ENCODE data around the gene DCBLD1.

DNA sequence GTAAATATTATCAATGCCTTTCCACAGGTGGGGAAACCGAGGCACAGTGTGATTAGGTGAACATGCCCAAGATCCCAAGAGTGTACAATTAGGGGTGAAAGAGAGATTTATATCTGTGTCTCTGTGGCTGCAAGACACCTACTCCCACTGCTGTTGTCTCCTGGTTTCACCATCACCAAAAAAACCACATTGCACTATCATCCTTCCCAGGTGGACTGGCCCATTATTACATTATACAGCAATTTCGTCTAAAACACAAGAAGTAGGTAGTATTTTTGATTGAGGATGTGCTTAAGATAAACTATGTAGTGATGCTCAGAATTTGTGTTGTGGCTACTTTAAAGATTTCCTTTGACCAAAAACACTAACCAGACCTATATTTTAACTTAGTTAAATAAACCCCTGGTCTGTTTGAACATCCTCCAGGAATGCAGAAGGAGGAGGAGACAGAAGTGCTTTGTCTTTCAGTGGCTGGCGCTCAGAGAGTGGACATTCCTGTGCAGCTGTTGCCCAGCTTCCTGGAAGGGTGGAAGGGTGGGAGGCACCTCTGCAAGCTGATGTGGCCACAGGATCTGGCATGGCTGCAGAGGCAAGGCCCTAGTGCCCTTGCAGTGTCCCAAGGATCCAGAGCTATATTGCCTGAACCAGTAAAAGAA, 23.8 kb downstream of the DCBLD1 start:
- TF ChIP-seq, protein P1, sequence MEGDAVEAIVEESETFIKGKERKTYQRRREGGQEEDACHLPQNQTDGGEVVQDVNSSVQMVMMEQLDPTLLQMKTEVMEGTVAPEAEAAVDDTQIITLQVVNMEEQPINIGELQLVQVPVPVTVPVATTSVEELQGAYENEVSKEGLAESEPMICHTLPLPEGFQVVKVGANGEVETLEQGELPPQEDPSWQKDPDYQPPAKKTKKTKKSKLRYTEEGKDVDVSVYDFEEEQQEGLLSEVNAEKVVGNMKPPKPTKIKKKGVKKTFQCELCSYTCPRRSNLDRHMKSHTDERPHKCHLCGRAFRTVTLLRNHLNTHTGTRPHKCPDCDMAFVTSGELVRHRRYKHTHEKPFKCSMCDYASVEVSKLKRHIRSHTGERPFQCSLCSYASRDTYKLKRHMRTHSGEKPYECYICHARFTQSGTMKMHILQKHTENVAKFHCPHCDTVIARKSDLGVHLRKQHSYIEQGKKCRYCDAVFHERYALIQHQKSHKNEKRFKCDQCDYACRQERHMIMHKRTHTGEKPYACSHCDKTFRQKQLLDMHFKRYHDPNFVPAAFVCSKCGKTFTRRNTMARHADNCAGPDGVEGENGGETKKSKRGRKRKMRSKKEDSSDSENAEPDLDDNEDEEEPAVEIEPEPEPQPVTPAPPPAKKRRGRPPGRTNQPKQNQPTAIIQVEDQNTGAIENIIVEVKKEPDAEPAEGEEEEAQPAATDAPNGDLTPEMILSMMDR (IDR thresholded peaks at IDR 0.05): no peak
- no peak for TF ChIP-seq POLR2A (IDR thresholded peaks at IDR 0.05)

Measured in tibial nerve (tissue), 3 donors.